GM23338 (cell line): ENCODE data around the gene ZC3H13.

Experiments used
- CREB1 ChIP-seq: fragments of 250-450 bp; sonication (Bioruptor Pico); IDR thresholded peaks from 2 replicates; pipeline ENCODE4 v1.5.0; 2020; ENCODE audit warnings: low read depth, mild to moderate bottlenecking, moderate library complexity
- CTCF ChIP-seq, 2 experiments: fragments of 200-600 bp in 1 of 2; sonication (generic) in 1 of 2; conservative IDR thresholded peaks; 2 replicates each; pipeline versions ENCODE4 v1.5.1 to v1.6.1; 2016 to 2017; ENCODE audit warnings: antibody characterized with exemption in 2 of 2, low read depth in 2 of 2, mild to moderate bottlenecking in 2 of 2, moderate library complexity in 1 of 2
- ETS1 ChIP-seq: IDR thresholded peaks from 2 replicates; pipeline ENCODE4 v1.6.1; 2016; ENCODE audit warnings: antibody characterized with exemption
- EZH2 ChIP-seq: fragments of 200-600 bp; sonication (generic); IDR thresholded peaks from one replicate; pipeline ENCODE4 v1.8.0; 2017; ENCODE audit warnings: antibody characterized with exemption, mild to moderate bottlenecking, low read depth; ENCODE audit not compliant: unreplicated experiment
- EZH2phosphoT487 ChIP-seq: fragments of 200-600 bp; sonication (generic); IDR thresholded peaks from one replicate; pipeline ENCODE4 v1.8.1; 2018; ENCODE audit warnings: antibody characterized with exemption; ENCODE audit not compliant: unreplicated experiment
- NANOG ChIP-seq: IDR thresholded peaks from 2 replicates; pipeline ENCODE4 v1.6.1; 2016; ENCODE audit warnings: antibody characterized with exemption, borderline replicate concordance
- POLR2AphosphoS5 ChIP-seq: IDR thresholded peaks from 2 replicates; pipeline ENCODE4 v1.6.1; 2016; ENCODE audit warnings: antibody characterized with exemption, low read depth
- REST ChIP-seq: IDR thresholded peaks from one replicate; pipeline ENCODE4 v1.6.1; 2018; ENCODE audit warnings: antibody characterized with exemption; ENCODE audit not compliant: unreplicated experiment
- ZNF114 ChIP-seq: fragments of 250-450 bp; sonication (Bioruptor Pico); IDR thresholded peaks from 2 replicates; pipeline ENCODE4 v1.5.0; 2020; ENCODE audit warnings: mild to moderate bottlenecking, moderate library complexity
- ZNF462 ChIP-seq: fragments of 250-450 bp; sonication (Bioruptor Pico); IDR thresholded peaks from 2 replicates; pipeline ENCODE4 v1.5.0; 2020; ENCODE audit warnings: mild to moderate bottlenecking, moderate library complexity

GRCh38 chr13:45953082-45953481 is 99.5 kb downstream of the ZC3H13 start:
- TF ChIP-seq REST (no peak), CTCF (conservative IDR thresholded peaks at IDR 0.05; ENCODE audit: low read depth in 2 of 2) (0 out of 4 replicates have a peak, but pooled peaks have one; percentile 9 to 27), POLR2AphosphoS5 (no peak), ZNF462 (no peak), EZH2 (no peak), CREB1 (CRISPR knock-in tag) (no peak), EZH2phosphoT487 (no peak), NANOG (no peak), ZNF114 (no peak), ETS1 (no peak)
